GM19452 (cell line): ENCODE results near the gene SORCS3.

Source experiments
- ATAC-seq: cut with Tn5 transposase; IDR thresholded peaks from one replicate; pipeline ENCODE4 v1.9.1; 2021; ENCODE audit not compliant: unreplicated experiment

The SORCS3 gene

DNA sequence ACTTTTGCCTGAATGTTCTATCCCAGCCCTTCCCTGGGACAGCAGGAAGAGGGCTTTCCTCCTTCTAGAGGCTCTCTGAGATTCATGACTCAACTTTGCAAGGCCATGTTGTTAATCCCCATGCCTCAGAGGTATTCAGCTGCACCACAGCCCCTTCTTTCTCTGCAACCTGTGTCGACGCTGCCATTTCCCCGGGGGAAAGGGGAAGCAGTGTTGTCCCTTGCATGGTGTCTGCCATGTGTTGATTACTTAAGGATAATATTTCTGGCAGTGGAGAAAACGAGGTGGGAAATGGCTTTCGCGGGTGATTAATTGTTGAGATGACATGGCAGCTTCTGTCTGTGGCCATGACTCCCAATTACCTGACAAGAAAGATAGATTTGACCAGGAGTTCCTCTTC lies 133.1 kb downstream of the SORCS3 start:
- no peak for ATAC-seq

DNA sequence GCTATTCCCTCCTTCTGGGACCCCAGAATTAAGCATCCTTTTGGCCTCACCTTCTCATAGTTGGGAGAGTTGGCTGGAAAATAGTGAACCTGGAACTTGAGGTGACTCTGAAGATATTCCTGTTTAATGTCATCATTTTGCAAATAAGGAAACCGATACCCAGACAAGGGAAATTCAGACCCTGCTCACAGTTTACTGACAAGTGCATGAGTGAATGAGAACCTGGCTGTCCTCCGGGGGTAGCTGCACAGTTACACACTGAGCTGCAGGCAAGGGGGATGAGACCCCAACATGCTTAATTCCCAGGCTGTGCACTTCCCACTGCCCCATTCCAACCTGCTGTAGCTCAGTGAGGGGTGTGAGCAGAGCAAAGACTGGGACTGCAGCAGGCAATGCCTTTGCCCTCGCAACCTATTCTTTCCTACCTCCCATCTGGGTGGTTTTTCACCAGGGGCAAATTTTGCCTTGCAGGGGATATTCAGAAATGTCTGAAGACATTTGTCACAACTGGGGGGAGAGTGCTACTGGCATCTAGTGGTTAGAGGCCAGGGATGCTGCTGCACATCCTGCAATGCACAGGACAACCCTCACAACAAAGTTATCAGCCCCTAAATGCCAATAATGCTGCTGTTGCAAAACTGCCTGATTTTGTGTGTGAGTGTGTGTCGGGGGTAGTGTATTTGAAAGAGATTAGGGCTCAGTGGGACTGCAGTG lies 136.2 kb downstream of the SORCS3 start:
- no peak for ATAC-seq

DNA sequence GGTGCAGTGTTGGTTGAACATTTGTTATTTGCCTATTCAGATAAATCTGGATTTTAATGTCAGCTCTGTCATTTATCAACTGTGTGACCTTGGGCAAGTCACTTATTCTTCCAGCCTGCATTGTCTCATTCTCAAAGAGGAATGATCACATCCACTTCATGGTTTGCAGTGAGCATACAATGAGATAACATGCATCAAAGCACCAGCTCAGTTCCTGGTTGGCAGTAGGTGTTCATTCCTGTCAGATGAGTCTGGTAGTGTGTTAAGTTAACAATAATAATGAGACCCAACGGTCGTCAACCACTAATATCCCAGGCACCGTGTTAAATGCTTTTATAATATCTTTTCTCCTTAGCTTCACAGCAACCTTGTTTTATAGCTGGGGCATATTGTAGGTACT lies 137.3 kb downstream of the SORCS3 start:
- ATAC-seq = no peak

DNA sequence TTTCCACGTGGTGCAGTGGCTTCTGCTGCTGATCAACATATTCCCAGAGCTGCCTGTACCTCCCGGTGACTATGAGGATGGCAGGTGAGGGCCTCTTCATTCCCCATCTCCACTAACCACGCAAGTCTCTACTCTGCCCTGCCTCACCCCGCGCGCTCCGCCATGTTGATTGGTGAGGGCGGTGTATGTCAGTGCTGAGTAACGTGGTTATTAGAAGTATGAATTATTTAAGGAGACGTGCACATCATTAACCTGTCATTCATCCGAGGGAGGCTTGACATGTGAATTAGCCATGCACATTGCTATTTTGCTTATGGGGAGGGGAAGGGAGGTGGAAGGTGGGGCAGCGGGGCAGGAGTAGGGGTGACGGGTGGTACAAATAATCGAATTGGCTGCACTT lies 138.6 kb downstream of the SORCS3 start:
- ATAC-seq = no peak

DNA sequence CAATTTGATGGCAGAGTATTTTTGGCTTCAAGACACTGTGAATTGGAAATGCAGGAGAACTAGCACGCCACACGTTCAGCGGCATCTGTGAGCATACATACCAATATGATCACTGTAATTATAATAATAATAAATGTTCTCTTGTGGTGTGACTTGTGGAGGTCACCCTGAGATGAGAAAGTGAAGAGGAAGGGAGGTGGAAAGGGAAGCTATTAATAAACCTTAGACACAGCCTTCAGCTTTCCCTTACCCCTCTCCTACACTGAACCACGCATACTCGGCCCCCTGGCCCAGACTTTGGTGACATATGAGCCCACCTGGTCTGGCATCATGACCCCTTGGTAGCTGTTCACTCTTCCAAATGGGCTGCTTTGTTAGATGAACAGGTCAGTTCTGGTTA lies 139.1 kb downstream of the SORCS3 start:
- no peak for ATAC-seq

DNA sequence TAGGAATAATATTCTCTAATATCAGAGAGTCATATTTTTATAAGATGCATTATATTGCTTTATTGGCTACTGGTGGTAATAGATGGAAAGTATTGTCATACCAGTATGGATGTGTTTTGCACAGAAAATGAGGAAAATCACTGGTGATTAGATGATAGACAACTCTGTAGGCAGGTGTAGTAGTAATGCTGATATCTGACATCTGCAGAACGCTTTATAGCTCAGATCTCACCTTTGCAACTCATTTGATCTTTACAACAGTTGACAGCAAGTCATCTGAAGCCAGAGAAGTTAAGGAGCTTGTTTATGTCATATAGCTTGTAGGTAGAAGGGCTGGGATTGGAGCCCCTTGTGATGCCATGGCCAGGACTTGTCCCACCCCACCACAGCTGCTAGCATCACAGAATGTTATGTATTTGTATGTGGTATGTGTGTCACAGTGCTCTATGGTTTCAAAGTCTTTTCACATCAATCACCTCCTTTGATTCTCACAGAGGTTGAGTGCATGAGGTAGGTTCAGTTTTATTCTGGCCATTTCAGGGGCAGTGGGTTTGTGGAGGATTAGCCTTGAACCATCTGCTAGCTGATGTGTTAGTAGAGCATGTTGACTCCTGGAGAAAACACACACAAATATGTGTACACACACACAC lies 140.0 kb downstream of the SORCS3 start:
- ATAC-seq = no peak

DNA sequence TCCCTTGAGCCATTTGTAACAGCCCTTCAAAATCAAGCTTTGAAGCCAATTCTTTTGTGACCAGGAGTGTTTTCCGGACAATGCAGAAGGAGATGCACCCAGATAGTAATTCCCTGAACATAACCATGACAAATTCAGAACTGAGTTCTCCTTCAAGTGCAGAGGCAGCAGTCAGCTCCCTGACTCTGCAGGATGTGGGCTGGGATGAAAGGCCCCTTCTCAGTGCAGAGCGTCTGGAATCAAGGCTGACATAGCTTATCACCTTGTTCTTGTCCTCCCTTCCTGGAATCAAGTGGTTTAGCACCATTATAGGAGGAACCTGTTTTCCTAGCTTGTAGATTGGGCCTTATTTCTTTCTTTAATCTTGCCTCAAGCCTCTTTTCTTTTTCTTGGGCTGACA lies 143.4 kb downstream of the SORCS3 start:
- no peak for ATAC-seq

DNA sequence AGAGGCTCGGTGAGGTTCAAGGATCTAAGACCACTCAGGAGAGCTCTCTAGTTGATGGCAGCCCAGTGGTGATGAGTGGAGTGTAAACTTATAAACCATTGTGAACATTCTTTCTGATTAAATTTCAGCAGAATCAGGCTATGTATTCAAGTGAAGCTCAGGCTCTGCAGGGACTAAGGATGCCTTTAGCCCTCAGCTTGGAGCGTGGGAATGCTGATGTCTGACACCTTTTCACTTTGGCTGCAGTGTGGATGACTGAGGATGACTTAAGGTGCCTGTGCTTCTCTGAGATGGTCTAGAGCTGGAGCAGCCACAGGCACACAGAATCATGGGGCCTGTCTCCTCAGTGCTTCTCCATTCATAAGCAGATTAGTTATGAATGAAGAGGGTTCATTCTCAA lies 150.4 kb downstream of the SORCS3 start:
- ATAC-seq = no peak

DNA sequence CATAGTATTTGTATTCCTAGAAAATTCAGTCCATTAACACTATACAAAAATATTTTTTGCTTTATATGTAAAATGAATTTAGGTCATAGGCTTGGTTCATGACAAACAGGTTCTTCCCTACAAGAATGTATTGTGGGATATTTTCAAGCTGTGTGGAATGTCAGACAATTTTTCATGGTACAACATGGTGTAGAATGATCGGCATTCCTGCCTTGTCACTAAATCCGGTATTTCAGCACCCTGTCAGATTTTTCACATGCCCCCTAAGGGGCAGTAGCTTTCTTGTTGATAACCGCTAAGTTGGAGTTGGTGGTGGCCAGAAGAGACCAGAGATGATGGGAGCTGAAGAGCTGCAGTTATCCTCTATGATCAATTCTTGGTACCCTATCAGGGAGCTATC lies 154.3 kb downstream of the SORCS3 start:
- ATAC-seq = no peak

DNA sequence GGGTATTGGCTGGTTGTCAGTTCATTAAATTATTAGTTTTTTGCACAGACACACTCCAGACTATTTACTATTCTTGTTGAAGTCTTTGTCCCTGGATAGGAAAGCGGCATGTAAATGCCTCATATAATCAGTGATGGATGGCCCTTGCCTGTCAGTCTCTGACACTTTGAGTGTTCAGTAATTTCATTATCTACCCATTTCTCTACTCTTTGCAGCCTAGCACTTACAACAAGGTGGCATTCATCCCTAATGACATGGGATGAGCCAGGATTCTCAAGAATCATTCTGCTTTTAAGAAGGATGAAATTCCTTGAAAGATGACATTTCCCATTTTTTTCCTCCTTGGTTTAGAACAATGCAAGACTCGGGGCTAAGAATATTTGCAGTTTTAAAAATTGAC lies 155.7 kb downstream of the SORCS3 start:
- ATAC-seq = no peak

DNA sequence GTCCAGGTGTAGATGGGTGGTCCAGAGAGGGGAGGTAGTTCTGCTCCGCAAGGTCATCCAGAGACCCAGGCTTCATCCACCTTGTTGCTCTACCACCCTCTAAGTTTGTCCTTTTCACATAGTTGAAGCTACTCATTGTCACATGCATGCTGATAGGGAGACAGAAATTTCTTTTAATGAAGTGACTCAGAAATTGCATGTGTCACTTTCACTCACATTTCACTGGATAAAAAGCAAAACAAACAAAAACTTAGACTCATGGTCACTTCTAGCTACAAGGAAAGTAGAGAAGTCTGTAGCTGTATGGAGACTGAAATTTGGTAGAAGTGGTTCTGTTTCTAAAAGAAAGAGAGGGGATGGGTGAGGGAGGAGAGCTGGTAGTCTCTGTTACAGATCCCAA lies 161.9 kb downstream of the SORCS3 start:
- no peak for ATAC-seq

DNA sequence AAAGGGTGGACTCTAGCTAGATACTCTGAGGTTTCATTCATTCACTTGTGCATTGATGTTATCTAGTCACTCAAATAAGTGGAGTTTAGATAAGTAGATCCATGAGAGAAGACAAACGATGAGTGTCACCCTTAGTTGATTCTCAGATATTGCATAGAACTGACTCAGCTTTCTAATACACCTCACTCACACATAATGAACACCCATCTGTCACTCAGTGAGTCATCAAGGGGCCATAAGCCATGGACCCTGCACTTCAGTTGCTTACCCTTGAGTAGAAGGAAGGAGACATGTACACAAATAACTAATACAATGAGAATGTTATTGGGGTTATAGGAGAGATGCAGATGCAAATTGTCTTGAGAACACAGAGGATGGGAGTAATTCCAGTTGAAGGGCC lies 163.8 kb downstream of the SORCS3 start:
- no peak for ATAC-seq

DNA sequence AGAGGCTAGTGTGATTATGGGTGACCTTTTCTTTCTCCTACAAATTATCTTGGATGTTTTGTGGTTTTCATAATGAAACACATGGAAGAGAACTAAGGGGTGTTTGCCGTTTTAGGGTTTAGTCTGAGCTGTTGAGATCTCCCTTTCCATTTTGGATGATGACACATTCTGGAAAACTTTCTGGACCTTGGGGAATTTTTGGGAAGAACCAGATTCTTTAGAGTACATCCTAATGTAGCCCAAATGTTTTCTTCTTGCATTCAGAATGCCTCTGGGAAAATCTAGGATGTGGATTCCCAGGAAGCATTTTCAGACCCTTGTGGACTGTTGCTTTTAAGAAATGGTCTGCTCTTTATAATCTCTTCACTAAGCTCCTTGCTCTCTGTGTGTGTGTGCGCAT lies 165.7 kb downstream of the SORCS3 start:
- no peak for ATAC-seq

DNA sequence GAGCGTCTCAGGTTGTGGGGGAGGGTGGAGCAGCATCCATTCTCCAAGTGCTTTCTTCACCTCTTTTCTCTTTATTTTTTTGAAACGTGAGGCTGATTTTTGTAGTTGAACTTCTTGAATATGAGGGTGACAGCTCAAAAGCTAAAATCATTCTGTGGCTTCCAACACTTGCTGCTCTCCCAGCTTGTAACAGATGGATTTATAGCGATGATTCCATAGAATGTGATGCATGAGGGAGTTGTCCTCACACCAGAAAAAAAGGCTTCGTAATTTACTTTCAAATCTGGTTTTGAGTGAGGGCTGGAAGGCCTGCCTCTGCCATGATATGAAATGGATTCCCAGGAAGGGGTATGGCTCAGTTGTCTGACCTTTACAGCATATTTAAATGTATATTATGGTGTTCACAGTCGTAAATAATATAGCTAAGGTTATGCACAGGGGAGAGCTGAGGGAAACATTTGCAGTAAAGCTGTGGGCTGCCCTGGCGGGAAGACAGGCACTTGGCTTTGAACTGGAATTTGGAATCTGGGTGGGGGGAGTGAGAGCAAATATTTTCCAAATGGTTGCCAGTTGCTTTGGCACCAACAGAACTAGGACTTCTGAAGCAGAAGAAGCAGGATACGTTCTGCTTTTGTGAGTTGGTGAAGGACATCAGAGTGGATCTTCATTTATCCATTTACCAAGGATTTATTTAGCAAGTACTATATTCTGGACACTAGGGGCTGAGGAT lies 166.7 kb downstream of the SORCS3 start:
- no peak for ATAC-seq

DNA sequence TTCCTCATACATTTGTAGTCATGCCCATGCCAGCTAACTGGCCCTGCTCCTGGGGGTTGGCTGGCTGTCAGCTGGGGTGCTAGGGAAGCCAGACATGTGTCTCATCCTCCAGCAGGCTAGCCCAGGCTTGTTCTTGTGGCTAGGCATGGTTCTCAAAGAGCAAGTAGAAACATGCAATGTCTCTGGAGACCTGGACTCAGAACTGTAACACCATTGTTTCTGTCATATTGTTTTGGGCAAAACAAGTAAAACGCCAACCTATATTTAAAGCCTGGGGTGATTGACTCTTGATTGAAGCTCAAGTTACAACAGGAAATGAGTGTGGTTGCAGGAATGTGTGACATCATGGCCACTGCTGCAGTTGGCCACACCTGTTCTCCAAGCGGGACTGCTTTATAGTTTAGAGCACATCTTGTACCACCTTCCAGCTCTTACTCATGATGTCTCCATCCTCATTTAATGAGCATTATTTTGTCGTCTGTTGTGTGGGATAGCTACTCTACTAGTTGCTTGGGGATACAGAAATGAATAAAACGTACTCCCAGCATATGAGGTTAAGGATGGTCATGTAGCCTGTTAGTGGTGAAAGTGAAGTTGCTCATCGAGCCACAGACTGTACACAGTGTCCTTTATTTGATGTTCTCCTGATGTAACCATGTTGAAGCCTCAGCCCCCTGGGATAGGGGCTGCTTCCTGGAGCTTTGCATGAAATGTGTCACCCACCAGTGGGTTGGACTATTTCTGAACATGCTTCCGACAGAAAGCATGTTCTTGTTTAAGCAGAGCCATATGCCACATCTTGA lies 168.4 kb downstream of the SORCS3 start:
- peak; percentile 80 for ATAC-seq

DNA sequence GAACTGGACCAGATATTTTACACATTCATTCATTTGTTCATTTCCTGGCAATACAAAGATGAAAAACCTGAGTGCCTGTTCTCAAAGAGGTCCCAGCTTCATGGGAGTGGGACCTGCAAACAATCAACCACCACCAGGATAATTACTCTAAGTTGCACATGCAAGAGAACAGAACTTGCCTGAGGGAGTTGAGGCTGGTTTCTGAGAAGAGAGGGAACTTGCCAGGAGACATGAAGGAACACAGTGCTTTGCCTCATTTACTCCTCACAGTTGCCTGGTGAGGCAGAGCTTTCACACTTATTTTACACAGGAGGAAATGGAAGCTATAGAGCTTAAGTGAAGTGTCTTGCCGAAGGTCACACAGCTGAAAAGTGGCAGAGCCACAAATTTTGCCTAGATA lies 170.1 kb downstream of the SORCS3 start:
- ATAC-seq = no peak

DNA sequence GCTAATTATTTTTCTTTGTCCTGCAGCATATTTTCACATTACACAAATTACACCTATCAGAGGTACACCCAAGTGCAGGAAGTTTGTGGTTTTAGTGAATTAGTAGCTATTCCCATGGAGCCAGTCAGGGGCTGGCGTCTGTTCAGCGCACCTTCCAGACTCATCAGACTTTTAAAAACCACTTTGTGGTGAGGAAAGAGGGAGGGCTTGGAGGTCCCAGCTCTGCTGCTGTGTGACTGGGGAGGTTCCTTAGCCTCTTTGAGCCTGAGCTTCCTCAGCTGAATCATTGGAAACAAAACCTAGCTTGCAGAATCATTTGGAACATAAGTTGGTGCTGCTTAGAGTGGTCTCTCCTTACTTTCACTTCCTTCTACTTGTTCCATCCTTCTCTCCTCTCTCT lies 175.4 kb downstream of the SORCS3 start:
- no peak for ATAC-seq

DNA sequence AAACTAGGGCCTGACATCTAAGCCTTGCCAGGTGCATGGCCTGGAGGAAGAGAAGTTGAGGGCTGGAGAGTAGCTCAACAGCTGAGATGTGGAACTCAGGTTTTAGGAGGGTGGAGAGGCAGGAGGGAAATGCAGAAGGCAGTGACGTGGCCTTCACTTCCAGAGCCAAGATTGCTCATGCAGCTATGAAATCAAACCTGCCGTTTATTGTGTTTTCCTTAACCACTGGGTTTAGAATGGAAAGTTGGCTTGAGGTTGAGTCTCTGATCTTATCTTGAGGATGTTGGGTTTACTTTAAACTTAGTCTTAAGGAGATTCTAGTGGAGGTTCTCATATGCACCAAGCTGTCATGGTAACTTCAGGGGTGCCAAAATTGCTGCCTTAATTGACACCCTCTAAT lies 178.6 kb downstream of the SORCS3 start:
- ATAC-seq = no peak

DNA sequence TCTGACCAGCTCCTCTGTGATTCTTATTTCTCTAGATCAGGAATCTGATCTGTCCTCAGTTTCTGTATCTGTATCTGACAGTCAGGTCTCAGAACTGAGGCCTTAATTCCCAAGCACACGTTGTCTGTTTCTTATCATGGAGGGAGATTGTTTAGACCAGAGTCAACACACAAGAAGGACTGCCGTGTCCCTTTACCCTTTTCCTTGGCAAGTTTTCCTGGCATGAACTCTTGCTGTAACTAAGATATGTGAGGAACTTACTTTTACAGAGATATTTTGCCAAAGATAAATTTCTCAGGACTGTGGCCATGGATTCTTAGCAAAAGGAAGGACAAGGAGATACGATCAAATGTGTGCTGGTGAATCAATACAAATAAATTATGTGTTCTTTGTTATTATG lies 181.0 kb downstream of the SORCS3 start:
- ATAC-seq = no peak

DNA sequence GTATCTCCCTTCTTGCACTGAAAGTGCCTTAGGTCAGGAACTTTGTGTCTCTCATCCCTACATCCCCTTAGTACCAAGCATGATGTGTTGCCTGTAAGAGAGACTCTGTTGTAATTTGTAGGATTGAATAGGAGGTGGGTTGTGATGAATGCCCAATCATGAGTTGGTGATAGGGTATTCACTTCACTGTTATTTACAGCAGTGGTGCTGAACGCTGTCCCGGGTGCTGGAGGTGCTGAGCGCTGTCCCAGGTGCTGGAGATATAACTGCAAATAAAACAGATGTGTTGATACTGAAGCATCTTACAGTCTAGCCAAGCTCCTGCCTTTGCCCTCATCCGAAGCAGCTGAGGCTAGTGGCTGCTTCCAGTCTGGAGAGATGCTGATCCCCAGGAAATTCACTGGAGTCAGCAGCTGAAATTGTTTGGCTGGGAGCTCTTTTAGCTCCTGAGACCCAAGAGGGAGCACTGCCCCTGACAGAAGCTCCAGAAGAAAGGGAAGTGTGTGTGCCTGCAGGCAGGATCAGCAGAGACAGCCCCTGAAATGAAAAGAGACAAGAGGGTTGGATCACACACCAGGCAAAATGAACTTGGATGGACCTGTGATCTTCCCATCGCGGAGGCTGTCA lies 183.4 kb downstream of the SORCS3 start:
- ATAC-seq = no peak

DNA sequence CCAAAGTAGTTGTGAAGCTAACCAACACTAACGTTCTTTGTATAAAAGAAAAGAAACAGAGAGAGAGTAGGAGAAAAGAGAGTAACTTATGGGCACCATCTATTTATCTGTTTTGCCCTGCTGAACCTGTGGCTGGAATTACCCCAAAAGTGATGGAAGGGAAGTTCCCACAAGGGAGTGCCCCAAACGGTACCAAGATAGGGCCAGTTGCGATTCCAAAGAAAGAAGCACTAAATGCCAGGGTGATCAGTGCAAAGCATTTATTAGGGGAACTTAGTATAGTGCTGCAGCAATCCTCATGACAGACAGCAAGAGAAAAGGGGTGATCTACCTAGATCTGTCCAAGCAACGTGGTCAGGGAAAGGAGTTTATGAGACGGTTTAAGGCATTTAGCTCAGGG lies 190.2 kb downstream of the SORCS3 start:
- ATAC-seq = no peak
